ENCODE measurements around the gene FARP1.
"Not testable (repeated sequence)": the region's sequence is repeated elsewhere in the genome, so short reads cannot be mapped to it uniquely, and the experiment has no call there.

The FARP1 gene

DNA sequence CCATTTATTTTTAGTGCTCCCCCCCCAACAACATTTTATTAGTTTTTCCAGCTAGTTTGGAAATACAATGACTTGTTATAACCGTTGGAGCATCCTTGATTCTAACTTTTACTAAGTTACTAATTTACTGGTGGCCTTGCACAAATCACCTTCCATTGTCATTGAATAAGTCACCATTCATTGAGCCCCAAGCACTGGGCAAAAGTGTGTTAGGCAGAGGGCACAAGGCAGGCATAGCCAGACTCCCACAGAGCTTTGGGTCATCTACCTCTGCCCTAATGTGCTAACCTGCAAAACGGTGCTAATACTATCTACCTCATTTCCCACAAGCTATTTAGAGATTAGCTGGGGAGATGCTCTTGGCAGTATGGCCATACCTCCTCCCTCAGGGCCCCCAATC is 120.9 kb downstream of the FARP1 start:
- no peak for DNase-seq (ENCODE audit: low spot score)

- no peak for DNase-seq (ENCODE audit: low spot score)
Observed at GRCh38 chr13:98264877-98265276, 122.0 kb downstream of the FARP1 start.

DNA sequence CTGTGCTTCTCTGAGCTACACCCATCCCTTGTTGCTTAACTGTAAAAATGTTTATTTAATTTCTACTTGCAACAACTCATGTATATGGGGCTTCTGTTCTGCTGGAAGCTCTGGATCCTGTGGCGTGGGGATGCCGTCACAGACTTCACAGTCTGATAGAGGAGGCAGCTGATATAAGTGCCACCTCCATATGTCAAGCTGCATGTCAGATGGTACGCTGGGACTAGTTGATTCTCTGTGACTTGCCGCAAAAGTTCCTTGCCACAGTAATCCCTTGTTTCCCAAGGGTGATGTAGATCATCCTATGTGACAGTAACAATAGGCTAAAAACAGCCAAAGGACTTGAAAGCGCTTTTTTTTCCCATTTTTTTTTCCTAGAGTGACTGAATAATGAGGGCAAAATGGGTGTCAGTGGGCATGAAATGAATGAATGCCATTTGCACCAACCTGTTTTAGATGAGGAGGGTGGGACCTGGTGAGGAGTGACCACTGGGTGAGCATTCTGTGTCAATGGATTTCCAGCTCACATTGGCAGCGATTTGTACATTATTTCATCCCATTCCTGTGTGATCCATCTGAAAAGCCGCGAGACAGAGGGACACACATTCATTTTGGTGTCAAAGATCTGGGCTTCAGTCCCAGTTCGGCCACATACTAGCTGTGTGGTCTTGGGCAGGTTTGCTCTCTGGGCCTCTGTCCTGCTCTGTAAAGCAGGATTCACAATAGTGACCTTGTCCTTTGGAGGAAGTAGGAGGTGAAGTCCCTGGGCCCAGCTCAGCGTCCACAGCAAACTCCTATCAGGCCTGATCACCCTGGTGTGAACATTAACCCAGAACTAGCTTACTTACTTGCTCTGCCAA is 123.0 kb downstream of the FARP1 start:
- no peak for DNase-seq (ENCODE audit: low spot score)

DNA sequence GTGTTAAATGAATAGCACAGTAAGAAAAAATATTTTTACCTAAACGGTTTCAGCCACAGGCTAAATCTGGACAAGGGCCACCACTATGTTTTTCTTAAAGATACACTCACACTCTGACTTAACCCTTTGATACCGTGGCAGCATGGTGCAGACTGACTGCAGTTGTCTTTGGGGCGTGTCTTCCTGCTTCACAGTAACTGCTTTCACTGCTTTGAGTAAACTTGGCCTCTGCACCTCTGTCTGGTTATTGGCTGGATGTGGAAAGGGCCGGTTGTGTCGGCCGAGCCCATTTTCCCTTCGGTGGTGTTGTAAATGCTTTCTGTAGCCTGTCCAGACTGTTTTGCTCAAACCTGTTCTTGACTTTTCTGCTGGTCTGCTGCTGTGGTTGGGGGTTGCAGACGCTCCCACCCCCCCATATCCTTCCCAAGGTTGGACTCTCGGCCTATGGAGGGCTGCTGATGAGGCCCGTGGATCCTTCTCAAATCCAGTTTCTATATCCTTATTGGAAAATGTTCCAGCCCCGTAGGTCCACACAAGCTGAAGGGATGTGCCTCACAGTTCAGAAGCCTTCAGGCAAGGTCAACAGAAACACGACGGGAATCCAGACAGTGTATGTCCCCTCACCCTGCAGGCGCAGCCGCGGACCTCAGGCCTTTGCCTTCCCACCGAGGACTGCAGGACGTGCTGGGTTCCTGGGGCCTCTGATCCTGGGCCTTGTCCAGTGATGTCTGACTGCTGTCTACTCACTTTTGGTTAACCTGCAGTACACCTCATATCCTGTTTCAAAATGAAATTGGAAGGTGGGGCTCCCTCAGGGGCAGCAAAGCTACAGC is 124.4 kb downstream of the FARP1 start:
- no peak for DNase-seq (ENCODE audit: low spot score)

DNA sequence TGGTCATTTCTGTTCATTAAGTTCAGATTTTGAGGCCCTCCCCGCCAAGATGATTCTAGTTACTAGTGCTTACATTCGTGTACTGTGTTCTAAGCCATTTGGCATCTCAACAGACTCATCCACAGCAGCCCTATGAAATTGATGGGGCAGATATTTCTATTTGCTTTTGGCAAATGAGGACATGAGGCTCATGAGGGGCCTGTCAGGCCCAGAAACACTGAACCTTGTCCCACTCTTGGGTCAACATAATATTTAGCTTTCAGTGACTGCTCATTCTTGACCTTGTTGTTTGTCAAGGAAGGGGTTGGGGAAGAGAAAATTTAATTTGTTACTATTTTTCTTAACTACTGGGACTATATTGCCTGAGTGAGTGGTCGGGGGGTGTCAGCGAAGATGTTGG is 126.5 kb downstream of the FARP1 start:
- DNase-seq (ENCODE audit: low spot score) = no peak

GRCh38 chr13:98270819-98271218 is 127.9 kb downstream of the FARP1 start:
- no peak for DNase-seq (ENCODE audit: low spot score)

DNA sequence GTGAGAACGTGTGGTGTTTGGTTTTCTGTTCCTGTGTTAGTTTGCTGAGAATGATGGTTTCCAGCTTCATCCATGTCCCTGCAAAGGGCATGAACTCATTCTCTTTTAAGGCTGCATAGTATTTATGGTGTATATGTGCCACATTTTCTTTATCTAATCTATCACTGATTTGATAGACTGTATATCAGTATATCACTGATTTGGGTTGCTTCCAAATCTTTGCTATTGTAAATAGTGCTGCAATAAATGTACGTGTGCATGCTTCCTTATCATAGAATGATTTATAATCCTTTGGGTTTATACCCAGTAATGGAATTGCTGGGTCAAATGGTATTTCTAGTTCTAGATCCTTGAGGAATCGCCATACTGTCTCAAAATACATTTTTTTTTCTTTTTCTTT is 128.8 kb downstream of the FARP1 start:
- not testable (repeated sequence) for DNase-seq (ENCODE audit: low spot score)

DNA sequence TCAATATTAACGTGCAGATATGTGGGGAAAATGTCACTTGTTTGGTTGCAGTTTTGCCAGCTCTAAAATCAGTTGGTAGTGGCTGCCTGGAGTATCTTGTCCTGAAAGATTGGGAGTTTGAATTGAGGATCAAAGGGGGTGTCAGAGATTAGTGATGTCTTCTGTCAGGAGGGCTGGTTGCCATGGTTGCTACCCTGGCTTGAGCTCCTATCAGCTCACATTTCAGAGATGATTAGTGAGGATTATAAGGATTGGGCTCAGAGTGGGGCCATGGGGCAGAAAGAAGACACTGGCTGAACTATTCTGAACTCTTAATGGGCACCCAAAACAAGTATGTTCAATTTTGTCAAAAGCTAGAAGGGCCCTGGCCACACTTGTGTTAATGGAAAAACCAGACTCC is 129.7 kb downstream of the FARP1 start:
- DNase-seq (ENCODE audit: low spot score) = no peak

GRCh38 chr13:98273067-98273823 is 130.4 kb downstream of the FARP1 start:
- no peak for DNase-seq (ENCODE audit: low spot score)

- no peak for DNase-seq (ENCODE audit: low spot score)
Observed at GRCh38 chr13:98273824-98274742, 131.2 kb downstream of the FARP1 start.

DNA sequence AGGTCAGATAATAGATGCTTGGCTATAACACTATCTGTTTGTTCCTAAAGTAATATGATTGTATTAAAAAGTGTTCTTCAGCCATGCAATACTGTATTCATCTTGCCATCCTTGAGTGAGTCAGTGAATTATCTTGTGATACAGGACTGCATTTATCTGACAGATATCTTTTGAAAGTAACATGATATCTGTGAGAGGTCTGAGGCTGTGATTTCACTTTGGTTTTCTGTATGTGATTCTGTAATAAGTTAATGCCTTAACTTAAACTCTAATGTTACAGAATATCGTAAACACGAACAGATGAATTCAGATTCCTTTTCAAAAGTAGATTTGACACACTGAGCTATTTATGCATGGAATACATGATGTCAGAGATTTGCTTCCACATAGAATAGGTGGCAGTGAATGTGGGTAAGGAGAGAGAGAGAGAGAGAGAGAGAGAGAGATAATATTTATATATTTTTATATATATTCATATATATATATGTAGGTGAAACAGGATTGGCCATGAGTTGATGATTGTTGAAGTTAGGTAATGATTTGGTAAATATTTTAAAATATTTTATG is 132.1 kb downstream of the FARP1 start:
- DNase-seq (ENCODE audit: low spot score) = no peak

GRCh38 chr13:98275681-98276171 is 132.8 kb downstream of the FARP1 start:
- no peak for DNase-seq (ENCODE audit: low spot score)

GRCh38 chr13:98276486-98276885 is 133.6 kb downstream of the FARP1 start:
- DNase-seq (ENCODE audit: low spot score) = no peak

GRCh38 chr13:98278068-98278724 is 135.3 kb downstream of the FARP1 start:
- no peak for DNase-seq (ENCODE audit: low spot score)

DNA sequence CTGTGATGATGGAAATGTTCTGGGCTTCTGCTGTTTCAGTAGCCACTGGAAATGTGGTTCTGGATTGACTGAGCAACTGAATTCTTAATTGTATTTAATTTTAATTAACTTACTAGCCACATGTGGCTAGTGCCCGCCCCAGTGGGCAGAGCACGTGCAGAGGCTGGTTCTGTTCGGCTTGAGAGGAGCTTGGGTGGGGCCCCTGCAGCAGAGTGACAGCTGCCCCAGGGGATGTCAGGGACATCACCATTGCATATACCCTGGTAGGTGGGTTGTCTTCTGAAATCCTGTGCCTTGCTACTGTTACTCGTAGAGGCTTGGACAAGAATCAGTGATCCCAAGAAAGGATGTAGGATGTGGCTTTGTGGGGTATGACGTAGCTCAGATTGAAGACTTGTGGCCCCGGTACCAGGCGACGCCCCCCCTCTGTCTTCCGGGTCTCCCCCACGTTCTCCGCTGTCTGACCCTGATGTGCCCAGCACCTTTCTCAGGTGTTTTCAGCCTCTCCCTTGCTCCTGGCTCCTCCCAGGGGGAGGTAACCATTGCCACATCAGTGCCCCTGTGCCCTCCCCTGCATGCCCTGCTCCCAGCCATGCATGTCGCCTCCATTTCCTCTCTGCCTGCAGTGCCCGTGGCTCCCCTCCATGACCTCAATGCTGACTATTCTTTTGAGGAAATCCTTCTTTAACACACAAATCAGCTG is 136.7 kb downstream of the FARP1 start:
- DNase-seq (ENCODE audit: low spot score) = peak; percentile 60

- DNase-seq (ENCODE audit: low spot score) = no peak
Observed at GRCh38 chr13:98280176-98280510, 137.2 kb downstream of the FARP1 start.

DNA sequence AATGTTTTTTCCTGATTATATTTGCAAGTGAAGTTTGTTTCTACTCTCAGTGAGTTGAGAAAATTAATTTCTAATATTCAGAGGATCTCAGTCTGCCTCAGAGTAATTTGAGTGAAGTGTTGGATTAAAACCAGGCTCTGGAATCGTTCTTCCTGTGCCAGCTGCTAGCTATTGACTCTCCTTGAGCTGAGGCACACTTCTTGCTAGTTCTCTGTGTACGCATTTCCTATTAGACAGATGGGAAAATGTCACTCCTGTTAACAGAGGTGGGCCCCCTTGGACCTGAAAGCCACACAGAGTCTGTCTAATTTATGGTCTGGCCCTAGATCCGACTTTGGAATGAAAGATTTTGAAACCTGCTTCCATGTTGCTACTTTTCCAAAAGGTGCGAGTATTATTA is 141.8 kb downstream of the FARP1 start:
- no peak for DNase-seq (ENCODE audit: low spot score)

DNA sequence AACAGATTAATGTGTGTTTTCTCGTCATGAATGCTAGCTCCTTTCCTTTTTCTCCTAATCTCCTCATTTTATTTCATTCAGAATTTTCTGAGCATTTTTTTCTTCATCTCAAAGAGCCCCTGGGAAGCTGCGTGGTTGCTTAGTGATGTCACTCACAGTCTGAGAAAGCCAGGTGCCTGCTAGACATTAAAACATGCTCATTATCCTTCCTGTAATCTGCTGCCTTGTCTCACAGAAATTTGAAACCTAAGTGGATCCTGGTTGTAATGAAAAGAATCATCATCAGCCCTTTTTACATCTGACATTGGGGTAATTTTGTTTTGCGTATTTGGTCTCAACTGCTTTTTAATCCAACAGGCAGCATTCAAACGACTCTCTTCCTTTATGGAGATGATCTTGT is 142.4 kb downstream of the FARP1 start:
- no peak for DNase-seq (ENCODE audit: low spot score)

DNA sequence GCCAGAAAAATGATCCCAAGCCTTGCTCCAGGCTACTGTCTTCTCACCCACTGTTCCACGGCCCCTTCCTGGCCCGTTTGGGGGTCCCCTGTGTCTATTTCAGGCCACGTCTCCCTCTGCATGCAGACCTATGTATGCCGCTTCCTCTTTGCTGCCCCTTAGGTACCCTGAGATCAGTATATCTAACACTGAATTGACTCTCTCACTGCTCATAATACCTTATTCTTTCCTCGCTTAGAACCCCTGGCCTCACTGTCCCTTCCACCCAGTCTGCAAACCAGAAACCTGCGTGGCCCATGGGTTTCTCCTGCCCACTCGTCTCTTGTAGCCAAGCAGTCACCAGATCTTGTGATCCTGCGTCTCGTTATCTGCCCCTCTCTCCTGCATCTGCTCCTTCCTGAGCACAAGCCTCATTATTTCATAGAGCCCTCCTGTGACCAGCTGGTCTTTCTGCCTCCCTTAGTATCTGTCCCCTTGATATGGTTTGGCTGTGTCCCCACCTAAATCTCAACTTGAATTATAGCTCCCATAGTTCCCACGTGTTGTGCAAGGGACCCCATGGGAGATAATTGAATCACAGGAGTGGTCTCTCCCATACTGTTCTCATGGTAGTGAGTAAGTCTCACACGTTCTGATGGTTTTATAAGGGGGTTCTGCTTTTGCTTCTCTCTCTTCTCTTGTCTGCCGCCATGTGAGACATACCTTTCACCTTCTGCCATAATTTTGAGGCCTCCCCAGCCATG is 143.1 kb downstream of the FARP1 start:
- no peak for DNase-seq (ENCODE audit: low spot score)
